ENCODE results near the gene PDE11A. TPM values are rescaled to one million over a fixed set of nuclear protein-coding genes. Genes with fewer than 3 reads are reported as not detected.

Gene PDE11A
- total RNA-seq, 3 donors from 2014 or later: 0.96 to 2.3 (median 2.2) TPM

DNA sequence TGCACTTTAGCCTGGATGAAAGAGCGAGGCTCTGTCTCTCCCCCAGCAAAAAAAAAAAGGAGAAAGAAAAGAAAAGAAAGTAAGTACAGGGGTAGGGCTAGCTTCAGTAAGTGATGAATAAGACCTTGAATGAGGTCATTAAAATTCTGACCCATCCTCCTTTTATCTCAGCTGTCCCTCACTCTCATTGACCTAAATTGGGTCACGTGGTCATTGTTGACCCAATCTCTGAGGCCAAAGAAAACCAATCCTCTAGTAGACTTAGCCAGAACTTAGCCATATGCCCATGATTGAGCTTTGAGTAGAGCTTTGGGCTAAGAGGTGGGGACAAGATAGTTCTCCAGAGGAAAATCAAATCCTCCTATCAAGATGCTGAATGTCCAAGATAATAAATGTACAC lies 149.3 kb downstream of the PDE11A start:
- TF ChIP-seq POLR2AphosphoS5 (IDR thresholded peaks at IDR 0.05) (no peak), POLR2A (IDR thresholded peaks at IDR 0.05) (no peak)
- TF ChIP-seq, protein P1, sequence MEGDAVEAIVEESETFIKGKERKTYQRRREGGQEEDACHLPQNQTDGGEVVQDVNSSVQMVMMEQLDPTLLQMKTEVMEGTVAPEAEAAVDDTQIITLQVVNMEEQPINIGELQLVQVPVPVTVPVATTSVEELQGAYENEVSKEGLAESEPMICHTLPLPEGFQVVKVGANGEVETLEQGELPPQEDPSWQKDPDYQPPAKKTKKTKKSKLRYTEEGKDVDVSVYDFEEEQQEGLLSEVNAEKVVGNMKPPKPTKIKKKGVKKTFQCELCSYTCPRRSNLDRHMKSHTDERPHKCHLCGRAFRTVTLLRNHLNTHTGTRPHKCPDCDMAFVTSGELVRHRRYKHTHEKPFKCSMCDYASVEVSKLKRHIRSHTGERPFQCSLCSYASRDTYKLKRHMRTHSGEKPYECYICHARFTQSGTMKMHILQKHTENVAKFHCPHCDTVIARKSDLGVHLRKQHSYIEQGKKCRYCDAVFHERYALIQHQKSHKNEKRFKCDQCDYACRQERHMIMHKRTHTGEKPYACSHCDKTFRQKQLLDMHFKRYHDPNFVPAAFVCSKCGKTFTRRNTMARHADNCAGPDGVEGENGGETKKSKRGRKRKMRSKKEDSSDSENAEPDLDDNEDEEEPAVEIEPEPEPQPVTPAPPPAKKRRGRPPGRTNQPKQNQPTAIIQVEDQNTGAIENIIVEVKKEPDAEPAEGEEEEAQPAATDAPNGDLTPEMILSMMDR (IDR thresholded peaks at IDR 0.05): no peak
- intact Hi-C loops (cut with DNase I; ENCODE audit: low total_unique reads): no loop called here
- H3K27me3 ChIP-seq: no peaks in the 10 kb centered on the region
- DNase-seq (ENCODE audit: low spot score in 2 of 2): no peak
- H3K4me1 ChIP-seq: no peaks in the 10 kb centered on the region
- H3K27ac ChIP-seq: no peak overlapping the region
- no peak overlapping the region for H3K4me3 ChIP-seq
- no peaks in the 10 kb centered on the region for H3K36me3 ChIP-seq
- no peaks in the 10 kb centered on the region for H3K9me3 ChIP-seq

DNA sequence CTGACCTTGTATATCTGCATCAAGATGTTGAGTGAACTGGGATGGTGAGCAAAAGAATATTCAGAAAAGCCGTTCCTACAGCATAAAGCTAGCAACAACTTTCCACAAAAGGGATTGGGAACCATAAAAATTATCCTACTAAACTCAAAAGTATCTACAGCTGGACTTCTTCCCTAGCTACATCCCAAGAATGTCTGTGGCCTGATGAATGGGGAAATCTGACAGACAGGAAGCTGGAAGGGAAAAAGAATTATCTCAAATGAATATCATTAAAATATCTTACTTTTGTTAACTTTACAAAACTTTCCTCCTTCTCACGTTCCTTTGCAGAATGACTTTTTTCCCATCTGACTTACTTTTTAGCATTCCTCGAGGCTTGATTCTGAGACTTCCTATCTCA lies 150.9 kb downstream of the PDE11A start:
- H3K36me3 ChIP-seq: no peaks in the 10 kb centered on the region
- no peaks in the 10 kb centered on the region for H3K27me3 ChIP-seq
- H3K27ac ChIP-seq: no peak overlapping the region
- no peaks in the 10 kb centered on the region for H3K4me1 ChIP-seq
- intact Hi-C loops (cut with DNase I; ENCODE audit: low total_unique reads): no loop called here
- no peak for DNase-seq (ENCODE audit: low spot score in 2 of 2)
- H3K4me3 ChIP-seq: no peak overlapping the region
- no peak for TF ChIP-seq POLR2AphosphoS5 (IDR thresholded peaks at IDR 0.05)
- TF ChIP-seq, protein P1 (IDR thresholded peaks at IDR 0.05): no peak
- no peak for TF ChIP-seq POLR2A (IDR thresholded peaks at IDR 0.05)
- H3K9me3 ChIP-seq: no peaks in the 10 kb centered on the region

DNA sequence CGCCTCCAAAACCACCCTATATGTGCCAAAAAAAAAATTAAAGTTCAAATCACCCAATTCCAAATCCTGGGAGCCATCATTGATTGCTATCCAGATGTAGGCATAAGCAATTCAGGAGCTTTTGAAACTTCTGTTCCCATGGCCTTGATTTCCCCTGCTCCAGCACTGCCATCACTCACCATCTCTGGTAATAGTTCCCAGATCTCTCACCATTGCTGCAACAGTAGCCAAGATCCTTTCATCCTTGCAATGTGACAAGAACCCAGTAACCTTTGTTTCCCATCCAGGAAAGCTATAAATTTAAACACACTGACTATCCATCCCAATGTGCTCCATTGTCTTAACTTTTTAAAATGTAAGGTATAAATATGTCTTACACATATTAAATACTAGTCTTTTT lies 155.4 kb downstream of the PDE11A start:
- Histone ChIP-seq H3K4me3 (no peak overlapping the region), H3K27me3 (no peaks in the 10 kb centered on the region), H3K4me1 (no peaks in the 10 kb centered on the region), H3K9me3 (no peaks in the 10 kb centered on the region), H3K27ac (no peak overlapping the region), H3K36me3 (no peaks in the 10 kb centered on the region)
- intact Hi-C loops (cut with DNase I; ENCODE audit: low total_unique reads): no loop called here
- no peak for DNase-seq (ENCODE audit: low spot score in 2 of 2)
- TF ChIP-seq, protein P1 (IDR thresholded peaks at IDR 0.05): no peak
- TF ChIP-seq POLR2AphosphoS5 (IDR thresholded peaks at IDR 0.05) (no peak), POLR2A (IDR thresholded peaks at IDR 0.05) (no peak)

DNA sequence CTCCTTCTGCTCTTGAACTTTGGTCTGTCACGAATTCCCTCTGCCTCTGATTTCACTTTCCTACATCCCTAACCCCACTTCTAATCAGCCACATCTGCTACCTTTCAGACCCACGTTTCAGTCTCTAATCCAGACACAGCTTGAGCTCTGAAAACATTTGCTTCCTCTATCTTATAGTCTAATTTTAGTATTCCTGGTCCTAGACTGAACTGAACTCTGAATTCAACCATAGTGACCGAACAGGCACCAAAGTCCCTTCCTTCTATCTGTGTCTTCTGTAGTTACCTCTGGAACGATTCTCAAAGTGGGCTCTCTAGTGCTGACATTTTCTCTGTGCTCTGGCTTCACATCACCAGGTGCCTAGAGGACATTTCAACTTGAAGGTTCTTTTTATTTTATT lies 156.2 kb downstream of the PDE11A start:
- Histone ChIP-seq H3K9me3 (no peaks in the 10 kb centered on the region), H3K4me1 (no peaks in the 10 kb centered on the region), H3K27me3 (no peaks in the 10 kb centered on the region), H3K36me3 (no peaks in the 10 kb centered on the region), H3K27ac (no peak overlapping the region), H3K4me3 (no peak overlapping the region)
- intact Hi-C loops (cut with DNase I; ENCODE audit: low total_unique reads): no loop called here
- TF ChIP-seq, protein P1 (IDR thresholded peaks at IDR 0.05): no peak
- TF ChIP-seq POLR2AphosphoS5 (IDR thresholded peaks at IDR 0.05) (no peak), POLR2A (IDR thresholded peaks at IDR 0.05) (no peak)
- no peak for DNase-seq (ENCODE audit: low spot score in 2 of 2)

DNA sequence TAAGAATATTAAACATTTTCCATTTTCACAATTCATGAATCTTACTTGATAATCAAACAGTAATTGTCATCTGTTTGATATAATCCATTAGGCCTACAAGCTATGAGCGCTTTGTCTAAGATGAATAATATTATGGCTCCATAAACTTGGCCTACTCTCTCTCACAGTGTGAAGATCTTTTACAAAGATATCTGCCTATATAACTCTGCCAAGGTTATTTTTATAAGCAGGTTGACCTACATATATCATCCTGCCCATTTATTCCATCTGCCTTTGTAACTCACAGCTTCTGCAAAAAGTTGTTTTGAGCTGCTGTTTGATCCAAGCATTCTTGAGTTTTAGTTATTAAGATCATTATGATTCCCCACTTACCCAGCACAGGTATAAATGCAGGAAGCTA lies 158.3 kb downstream of the PDE11A start:
- TF ChIP-seq, protein P1 (IDR thresholded peaks at IDR 0.05): no peak
- TF ChIP-seq POLR2AphosphoS5 (IDR thresholded peaks at IDR 0.05) (no peak), POLR2A (IDR thresholded peaks at IDR 0.05) (no peak)
- intact Hi-C loops (cut with DNase I; ENCODE audit: low total_unique reads): no loop called here
- no peaks in the 10 kb centered on the region for H3K27me3 ChIP-seq
- no peaks in the 10 kb centered on the region for H3K9me3 ChIP-seq
- no peak overlapping the region for H3K27ac ChIP-seq
- H3K36me3 ChIP-seq: no peaks in the 10 kb centered on the region
- no peak for DNase-seq (ENCODE audit: low spot score in 2 of 2)
- H3K4me3 ChIP-seq: no peak overlapping the region
- H3K4me1 ChIP-seq: no peaks in the 10 kb centered on the region
